SU-DHL-6 (cell line): ENCODE results near the gene ESRRB.

ENCODE experiments used
- H2AFZ ChIP-seq: fragments of 200-600 bp; sonication (generic); 2 replicates; pipeline ENCODE4 v1.6.1; 2014; ENCODE audit warnings: low read depth, mild to moderate bottlenecking, moderate library complexity, mixed read lengths, antibody characterized with exemption, low read length; ENCODE audit not compliant: severe bottlenecking
- H3F3A ChIP-seq: fragments of 200-600 bp; shearing (Covaris generic); 2 replicates; pipeline ENCODE4 v1.6.0; 2016; ENCODE audit warnings: antibody characterized with exemption, mild to moderate bottlenecking; ENCODE audit not compliant: insufficient read depth
- H3K27ac ChIP-seq: fragments of 200-600 bp; sonication (generic); 2 replicates; pipeline ENCODE4 v1.5.1; 2016; ENCODE audit warnings: low read depth, mild to moderate bottlenecking, low read length, moderate library complexity, mixed read lengths
- H3K27me3 ChIP-seq: fragments of 200-600 bp; sonication (generic), shearing (Covaris generic); 2 replicates; pipeline ENCODE4 v1.6.0; 2014; ENCODE audit warnings: mild to moderate bottlenecking, low read length
- H3K36me3 ChIP-seq: fragments of 200-600 bp; sonication (generic); 2 replicates; pipeline ENCODE4 v1.6.1; 2014; ENCODE audit warnings: mild to moderate bottlenecking, low read length, mixed read lengths
- H3K4me2 ChIP-seq: fragments of 300-600, 200-600 bp; shearing (Covaris generic), sonication (generic); 2 replicates; pipeline ENCODE4 v1.6.0; 2014; ENCODE audit warnings: low read length, low read depth, mild to moderate bottlenecking; ENCODE audit not compliant: poor library complexity, severe bottlenecking
- H3K4me3 ChIP-seq: fragments of 200-600 bp; sonication (generic); 2 replicates; pipeline ENCODE4 v1.5.1; 2014; ENCODE audit warnings: antibody characterized with exemption, low read length, mild to moderate bottlenecking, mixed read lengths; ENCODE audit not compliant: insufficient read depth, poor library complexity, severe bottlenecking
- H3K79me2 ChIP-seq: fragments of 200-600 bp; sonication (generic); 2 replicates; pipeline ENCODE4 v1.6.1; 2014; ENCODE audit warnings: mild to moderate bottlenecking, low read length, moderate library complexity; ENCODE audit not compliant: insufficient read depth
- H3K9ac ChIP-seq: fragments of 200-600 bp; sonication (generic); 2 replicates; pipeline ENCODE4 v1.7.0; 2014; ENCODE audit warnings: mild to moderate bottlenecking, low read length
- H3K9me2 ChIP-seq: fragments of 200-600 bp; sonication (generic); replicated peaks from 2 replicates; pipeline ENCODE4 v1.6.1; 2014; ENCODE audit warnings: low read length; ENCODE audit not compliant: insufficient read depth
- H3K9me3 ChIP-seq: fragments of 200-600 bp; sonication (generic); 2 replicates; pipeline ENCODE4 v1.6.1; 2014; ENCODE audit warnings: low read length, mixed read lengths; ENCODE audit not compliant: insufficient read depth
- H4K20me1 ChIP-seq: fragments of 200-600 bp; sonication (generic); 2 replicates; pipeline ENCODE4 v1.6.1; 2014; ENCODE audit warnings: low read depth, mild to moderate bottlenecking, antibody characterized with exemption, low read length, moderate library complexity, mixed read lengths
- EZH2phosphoT487 ChIP-seq: fragments of 200-600 bp; sonication (generic), shearing (Covaris generic); conservative IDR thresholded peaks from 2 replicates; pipeline ENCODE4 v1.6.1; 2018; ENCODE audit warnings: mild to moderate bottlenecking, antibody characterized with exemption, low read length, moderate library complexity, mixed read lengths
- TF ChIP-seq, protein P1 (sequence below): fragments of 200-600 bp; sonication (generic); IDR thresholded peaks from one replicate; pipeline ENCODE4 v1.5.1; 2017; ENCODE audit warnings: antibody characterized with exemption, mild to moderate bottlenecking, low read length, moderate library complexity; ENCODE audit not compliant: insufficient read depth, poor library complexity, severe bottlenecking

ESRRB gene

DNA sequence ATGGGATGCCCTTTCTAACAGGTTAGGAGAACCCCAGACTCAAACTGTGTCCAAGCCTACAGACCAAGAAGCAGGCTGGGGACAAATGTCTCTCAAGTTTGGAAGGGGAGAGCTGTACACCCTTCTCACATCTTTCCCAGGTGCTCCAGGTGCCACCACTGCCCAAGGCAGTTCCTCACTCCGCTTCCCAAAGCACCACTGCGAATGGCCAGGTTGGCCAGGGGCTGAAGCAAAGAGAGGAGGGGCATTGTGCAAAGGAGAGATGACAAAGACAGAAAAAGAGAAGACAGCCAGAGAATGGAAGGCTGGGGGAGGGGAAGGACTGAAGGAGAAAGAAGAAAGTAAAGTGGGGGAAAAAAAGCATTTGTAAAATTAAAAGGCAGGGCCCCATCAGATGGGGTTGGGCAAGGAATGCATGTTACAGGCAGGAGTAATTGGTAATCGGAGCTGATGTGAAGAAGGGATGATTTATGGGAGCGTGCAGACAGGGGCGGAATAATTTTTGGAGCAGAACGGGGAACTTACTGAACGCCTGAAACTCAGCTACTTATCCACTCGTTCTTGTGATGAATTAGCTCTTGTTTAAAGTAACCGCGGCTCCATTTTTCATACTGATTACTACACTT lies 165.8 kb downstream of the ESRRB start:
- Histone ChIP-seq H3K4me2 (no peak overlapping the region), H4K20me1 (no peaks in the 10 kb centered on the region), H3K9ac (no peak overlapping the region), H3K79me2 (no peaks in the 10 kb centered on the region), H3K9me3 (no peaks in the 10 kb centered on the region), H3K36me3 (no peaks in the 10 kb centered on the region), H3K4me3 (no peak overlapping the region), H3K27me3 (no peaks in the 10 kb centered on the region), H3F3A (no peaks in the 10 kb centered on the region), H3K9me2 (no peaks in the 10 kb centered on the region), H3K27ac (no peak overlapping the region), H2AFZ (no peak overlapping the region)
- TF ChIP-seq EZH2phosphoT487: no peak
- TF ChIP-seq, protein P1, sequence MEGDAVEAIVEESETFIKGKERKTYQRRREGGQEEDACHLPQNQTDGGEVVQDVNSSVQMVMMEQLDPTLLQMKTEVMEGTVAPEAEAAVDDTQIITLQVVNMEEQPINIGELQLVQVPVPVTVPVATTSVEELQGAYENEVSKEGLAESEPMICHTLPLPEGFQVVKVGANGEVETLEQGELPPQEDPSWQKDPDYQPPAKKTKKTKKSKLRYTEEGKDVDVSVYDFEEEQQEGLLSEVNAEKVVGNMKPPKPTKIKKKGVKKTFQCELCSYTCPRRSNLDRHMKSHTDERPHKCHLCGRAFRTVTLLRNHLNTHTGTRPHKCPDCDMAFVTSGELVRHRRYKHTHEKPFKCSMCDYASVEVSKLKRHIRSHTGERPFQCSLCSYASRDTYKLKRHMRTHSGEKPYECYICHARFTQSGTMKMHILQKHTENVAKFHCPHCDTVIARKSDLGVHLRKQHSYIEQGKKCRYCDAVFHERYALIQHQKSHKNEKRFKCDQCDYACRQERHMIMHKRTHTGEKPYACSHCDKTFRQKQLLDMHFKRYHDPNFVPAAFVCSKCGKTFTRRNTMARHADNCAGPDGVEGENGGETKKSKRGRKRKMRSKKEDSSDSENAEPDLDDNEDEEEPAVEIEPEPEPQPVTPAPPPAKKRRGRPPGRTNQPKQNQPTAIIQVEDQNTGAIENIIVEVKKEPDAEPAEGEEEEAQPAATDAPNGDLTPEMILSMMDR: no peak

DNA sequence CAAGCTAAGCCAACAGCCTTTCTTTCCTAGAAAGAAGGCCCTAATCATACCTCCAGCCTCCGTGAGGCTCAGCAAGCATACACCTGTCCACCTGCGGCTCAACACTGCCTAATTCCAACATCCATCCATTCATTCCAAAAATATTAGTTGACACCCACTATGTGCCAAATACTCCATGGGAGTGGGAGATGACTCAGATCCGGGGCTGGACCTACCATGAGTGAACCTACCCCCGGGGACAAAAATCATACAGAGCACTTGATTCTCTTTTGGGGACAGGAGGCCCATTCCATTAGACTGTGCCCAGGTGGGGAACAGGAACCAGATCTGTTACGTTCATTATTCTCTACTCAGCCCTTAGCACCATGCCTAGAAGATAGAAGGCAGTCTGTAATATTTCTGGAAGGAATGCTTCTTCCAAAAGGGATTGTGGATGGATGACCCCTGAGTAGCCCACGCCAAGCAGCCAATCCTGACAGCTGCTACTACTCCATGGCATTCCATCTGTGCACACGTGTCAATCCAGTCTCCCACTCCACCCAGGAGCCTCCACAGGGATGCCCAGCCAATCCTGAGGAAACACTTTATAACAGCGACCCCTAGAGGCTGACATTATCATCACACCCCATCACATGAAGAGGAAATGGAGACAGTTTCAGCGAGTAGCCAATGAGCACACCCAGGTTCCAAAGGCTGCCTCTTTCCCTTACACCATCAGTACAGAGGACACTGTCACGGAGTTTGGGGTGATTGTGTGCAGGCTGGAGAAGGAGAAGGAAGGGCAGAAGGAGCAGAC lies 170.7 kb downstream of the ESRRB start:
- Histone ChIP-seq H4K20me1 (no peaks in the 10 kb centered on the region), H3K9me2 (no peaks in the 10 kb centered on the region), H3K9me3 (no peaks in the 10 kb centered on the region), H3K4me2 (no peak overlapping the region), H3K4me3 (no peak overlapping the region), H2AFZ (no peak overlapping the region), H3K9ac (no peak overlapping the region), H3F3A (no peaks in the 10 kb centered on the region), H3K27me3 (no peaks in the 10 kb centered on the region), H3K27ac (no peak overlapping the region), H3K79me2 (no peaks in the 10 kb centered on the region), H3K36me3 (no peaks in the 10 kb centered on the region)
- TF ChIP-seq EZH2phosphoT487: no peak
- TF ChIP-seq, protein P1: peak; percentile 33

DNA sequence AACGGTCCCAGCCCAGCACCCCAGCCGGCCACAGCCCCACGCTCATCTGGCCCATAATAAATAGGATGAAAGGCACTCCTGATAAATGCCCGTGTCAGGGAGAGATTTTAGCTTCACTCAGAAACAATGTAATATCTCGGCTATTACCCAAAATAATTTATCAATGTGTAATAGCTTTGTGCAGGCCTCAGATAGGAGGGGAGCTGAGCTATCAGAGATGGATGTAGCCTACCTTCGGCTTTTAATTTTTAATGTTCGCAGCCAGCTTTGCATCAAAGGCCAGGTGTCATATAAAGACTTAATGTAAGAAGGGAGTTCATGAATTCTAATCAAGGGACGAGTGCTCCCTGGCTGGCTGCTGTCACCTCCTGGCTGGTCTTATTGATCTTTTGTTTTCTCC lies 171.9 kb downstream of the ESRRB start:
- no peak overlapping the region for H3K27ac ChIP-seq
- H3K27me3 ChIP-seq: no peaks in the 10 kb centered on the region
- H4K20me1 ChIP-seq: no peaks in the 10 kb centered on the region
- H3F3A ChIP-seq: no peaks in the 10 kb centered on the region
- H2AFZ ChIP-seq: no peak overlapping the region
- no peaks in the 10 kb centered on the region for H3K9me3 ChIP-seq
- H3K9me2 ChIP-seq: no peaks in the 10 kb centered on the region
- no peak overlapping the region for H3K4me3 ChIP-seq
- H3K36me3 ChIP-seq: no peaks in the 10 kb centered on the region
- H3K79me2 ChIP-seq: no peaks in the 10 kb centered on the region
- H3K9ac ChIP-seq: no peak overlapping the region
- TF ChIP-seq, protein P1: no peak
- no peak for TF ChIP-seq EZH2phosphoT487
- no peak overlapping the region for H3K4me2 ChIP-seq
